Activated T-cell treated with anti-CD3 and anti-CD28 coated beads, Interleukin-2, amount 50 U/mL, for 72 hours (primary cell): ENCODE results near the gene TUBGCP2. TPM values are rescaled to one million over a fixed set of nuclear protein-coding genes. Genes with fewer than 3 reads are reported as not detected.
"Not testable (repeated sequence)": the region's sequence is repeated elsewhere in the genome, so short reads cannot be mapped to it uniquely, and the experiment has no call there.

ENCODE experiments used
- ATAC-seq, 2 donors: fragments of 150-1000 bp; cut with Tn5 transposase; replicated peaks in 1 of 2; 2 replicates each; pipeline ENCODE4 v1.10.0; 2021; ENCODE audit warnings: moderate library complexity in 2 of 2, mild to moderate bottlenecking in 1 of 2
- DNase-seq, 2 donors: peaks; one replicate each; pipeline ENCODE4 v3.0.0; 2021 to 2022; ENCODE audit warnings: mixed read lengths in 1 of 2
- H3K27ac Mint-ChIP-seq: one replicate; pipeline ENCODE4 v1.8.0; 2022; ENCODE audit warnings: mild to moderate bottlenecking, moderate library complexity, mixed read lengths
- H3K27me3 Mint-ChIP-seq: one replicate; pipeline ENCODE4 v1.8.0; 2022; ENCODE audit warnings: low read depth, mixed read lengths
- H3K36me3 Mint-ChIP-seq, 2 donors: one replicate each; pipeline ENCODE4 v1.8.0; 2022; ENCODE audit warnings: mixed read lengths in 2 of 2, mild to moderate bottlenecking in 1 of 2; ENCODE audit not compliant: insufficient read depth in 2 of 2
- H3K4me1 Mint-ChIP-seq: one replicate; pipeline ENCODE4 v1.8.0; 2022; ENCODE audit warnings: low read depth, mixed read lengths
- H3K4me3 Mint-ChIP-seq, 2 donors: one replicate each; pipeline ENCODE4 v1.8.0; 2022; ENCODE audit warnings: mild to moderate bottlenecking in 2 of 2, mixed read lengths in 2 of 2, moderate library complexity in 2 of 2
- H3K9me3 Mint-ChIP-seq, 2 donors: one replicate each; pipeline ENCODE4 v1.8.0; 2022; ENCODE audit warnings: mixed read lengths in 2 of 2
- total RNA-seq, 2 donors: library from RNA; stranded (reverse); gene quantifications; one replicate each; pipeline ENCODE4 v1.2.3, GENCODE V29; 2022

Gene TUBGCP2
- total RNA-seq, 2 donors from 2014 or later, result 50.9 to 51.2 TPM

DNA sequence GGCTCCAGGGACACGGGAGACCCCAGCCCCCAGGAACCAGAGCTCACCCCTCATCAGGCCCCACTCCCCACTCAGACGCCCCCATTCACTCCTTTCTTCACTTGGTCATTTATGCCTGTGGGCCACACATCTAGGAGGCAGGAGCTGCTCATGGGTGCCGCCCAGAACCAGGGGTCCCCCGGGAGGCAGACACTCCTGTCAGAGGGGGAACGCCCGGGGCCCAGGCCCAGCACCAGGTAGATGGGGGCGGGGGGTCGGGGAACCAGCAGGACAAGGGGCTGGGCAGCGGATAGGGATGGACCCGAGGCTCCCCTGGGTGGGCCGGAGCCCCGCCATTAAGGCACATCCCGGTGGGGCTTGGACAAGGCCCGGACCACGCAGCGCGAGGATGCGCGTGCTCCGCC lies 16.2 kb upstream of the TUBGCP2 start:
- Mint-ChIP-seq H3K4me1 (peaks cover 2% of the 10 kb centered on the region), H3K27me3 (peaks cover 24% of the 10 kb centered on the region), H3K27ac (no peak overlapping the region), H3K4me3 (peak overlapping the region; percentile 78 to 79), H3K9me3 (peaks cover 0 to 3% of the 10 kb centered on the region in 2 donors), H3K36me3 (peaks cover 0 to 3% of the 10 kb centered on the region in 2 donors)
- DNase-seq (no peak), ATAC-seq (no peak)

- ATAC-seq (peak; percentile 72 to 79), DNase-seq (peak; percentile 67 to 68)
- Mint-ChIP-seq H3K4me1 (peaks cover 2% of the 10 kb centered on the region), H3K9me3 (peaks cover 0 to 3% of the 10 kb centered on the region in 2 donors), H3K36me3 (peaks cover 0 to 3% of the 10 kb centered on the region in 2 donors), H3K4me3 (no peak overlapping the region), H3K27me3 (peaks cover 22% of the 10 kb centered on the region), H3K27ac (no peak overlapping the region)
Observed at GRCh38 chr10:133324198-133324792, 15.6 kb upstream of the TUBGCP2 start.

DNA sequence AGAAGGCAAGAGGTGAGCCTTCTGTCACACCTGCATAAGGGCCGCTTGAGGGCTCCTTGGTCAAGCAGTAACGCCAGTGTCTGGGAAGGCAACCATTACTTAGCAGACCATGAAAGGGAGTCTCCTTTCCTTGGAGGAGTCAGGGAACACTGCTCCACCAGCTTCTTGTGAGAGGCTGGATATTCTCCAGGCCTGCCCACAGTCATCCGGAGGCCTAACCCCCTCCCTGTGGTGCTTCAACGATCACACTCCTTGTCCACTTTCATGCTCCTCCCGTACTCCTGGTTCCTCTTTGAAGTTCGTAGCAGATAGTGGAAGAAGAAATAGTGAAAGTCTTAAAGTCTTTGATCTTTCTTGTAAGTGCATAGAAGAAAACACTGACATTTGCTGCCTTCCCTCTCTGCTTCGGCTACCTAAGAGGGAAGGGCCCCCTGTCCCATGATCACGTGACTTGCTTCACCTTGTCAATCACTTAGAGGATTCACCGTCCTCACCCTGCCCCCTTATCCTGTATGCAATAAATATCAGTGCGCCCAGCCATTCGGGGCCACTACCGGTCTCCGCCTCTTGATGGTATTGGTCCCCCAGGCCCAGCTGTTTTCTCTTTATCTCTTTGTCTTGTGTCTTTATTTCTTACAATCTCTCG lies 13.5 kb upstream of the TUBGCP2 start:
- H3K4me1 Mint-ChIP-seq, result peaks cover 10% of the 10 kb centered on the region
- not testable (repeated sequence) for ATAC-seq, H3K36me3 Mint-ChIP-seq

GRCh38 chr10:133320852-133321422 lies 12.3 kb upstream of the TUBGCP2 start:
- not testable (repeated sequence) for H3K4me3 Mint-ChIP-seq, H3K27ac Mint-ChIP-seq, DNase-seq, H3K36me3 Mint-ChIP-seq, H3K27me3 Mint-ChIP-seq, ATAC-seq, H3K9me3 Mint-ChIP-seq
- H3K4me1 Mint-ChIP-seq, result peaks cover 10% of the 10 kb centered on the region

More for the DNA sequence above, 13.5 kb upstream of the TUBGCP2 start:
- H3K4me3 Mint-ChIP-seq, H3K27ac Mint-ChIP-seq, H3K9me3 Mint-ChIP-seq, DNase-seq: not testable (repeated sequence)
- H3K27me3 Mint-ChIP-seq, result peaks cover 11% of the 10 kb centered on the region

- Mint-ChIP-seq H3K36me3 (peaks cover 0 to 3% of the 10 kb centered on the region in 2 donors), H3K9me3 (peaks cover 0 to 3% of the 10 kb centered on the region in 2 donors), H3K4me1 (peaks cover 10% of the 10 kb centered on the region), H3K4me3 (peak overlapping the region; percentile 78 to 84), H3K27ac (no peak overlapping the region), H3K27me3 (peaks cover 8% of the 10 kb centered on the region)
- ATAC-seq (peak; percentile 96 to 98), DNase-seq (peak; percentile 81 to 82)
Observed at GRCh38 chr10:133318494-133319127, 9.9 kb upstream of the TUBGCP2 start.

- H3K4me3 Mint-ChIP-seq, result no peak overlapping the region
Observed at GRCh38 chr10:133316732-133317131, 8.1 kb upstream of the TUBGCP2 start.

DNA sequence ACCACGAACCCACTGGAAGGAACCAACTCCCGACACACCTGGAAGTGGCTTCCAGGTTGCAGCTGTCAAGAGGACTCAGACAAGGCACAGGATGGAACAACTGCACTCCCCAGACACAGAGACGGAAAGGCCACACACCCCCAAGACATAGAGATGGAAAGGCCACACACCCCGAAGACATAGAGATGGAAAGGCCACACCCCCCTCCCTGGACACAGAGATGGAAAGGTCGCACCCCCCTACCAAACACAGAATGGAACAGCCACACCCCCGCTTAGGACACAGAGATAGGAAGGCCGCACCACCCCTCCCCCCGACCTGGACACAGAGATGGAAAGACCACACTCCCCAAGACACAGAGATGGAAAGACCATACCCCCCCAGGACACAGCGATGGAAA lies 7.6 kb upstream of the TUBGCP2 start:
- H3K27me3 Mint-ChIP-seq, result peaks cover 8% of the 10 kb centered on the region
- H3K9me3 Mint-ChIP-seq, result peaks cover 0 to 3% of the 10 kb centered on the region in 2 donors
- peaks cover 0 to 3% of the 10 kb centered on the region in 2 donors for H3K36me3 Mint-ChIP-seq
- H3K4me1 Mint-ChIP-seq, result peaks cover 10% of the 10 kb centered on the region
- ATAC-seq, result no peak
- no peak for DNase-seq
- no peak overlapping the region for H3K27ac Mint-ChIP-seq
- no peak overlapping the region for H3K4me3 Mint-ChIP-seq

More at GRCh38 chr10:133316732-133317131, 8.1 kb upstream of the TUBGCP2 start:
- DNase-seq (no peak), ATAC-seq (no peak)
- Mint-ChIP-seq H3K27ac (no peak overlapping the region), H3K27me3 (peaks cover 8% of the 10 kb centered on the region), H3K4me1 (peaks cover 10% of the 10 kb centered on the region), H3K36me3 (peaks cover 0 to 3% of the 10 kb centered on the region in 2 donors), H3K9me3 (peaks cover 0 to 3% of the 10 kb centered on the region in 2 donors)

GRCh38 chr10:133315847-133316246 lies 7.2 kb upstream of the TUBGCP2 start:
- Mint-ChIP-seq H3K27me3 (peaks cover 8% of the 10 kb centered on the region), H3K36me3 (peaks cover 0 to 3% of the 10 kb centered on the region in 2 donors), H3K27ac (no peak overlapping the region), H3K9me3 (peaks cover 0 to 3% of the 10 kb centered on the region in 2 donors), H3K4me3 (no peak overlapping the region), H3K4me1 (peaks cover 10% of the 10 kb centered on the region)
- ATAC-seq (no peak), DNase-seq (no peak)

- Mint-ChIP-seq H3K4me1 (peaks cover 10% of the 10 kb centered on the region), H3K27me3 (peaks cover 8% of the 10 kb centered on the region), H3K4me3 (no peak overlapping the region), H3K9me3 (no peaks in the 10 kb centered on the region), H3K27ac (no peak overlapping the region), H3K36me3 (no peaks in the 10 kb centered on the region)
- ATAC-seq (no peak), DNase-seq (no peak)
Observed at GRCh38 chr10:133314911-133315310, 6.2 kb upstream of the TUBGCP2 start.

GRCh38 chr10:133313192-133313591 lies 4.5 kb upstream of the TUBGCP2 start:
- no peak for ATAC-seq
- Mint-ChIP-seq H3K27ac (no peak overlapping the region), H3K4me1 (no peaks in the 10 kb centered on the region), H3K4me3 (no peak overlapping the region), H3K27me3 (no peaks in the 10 kb centered on the region), H3K36me3 (peaks cover under 1% of the 10 kb centered on the region in 2 donors), H3K9me3 (no peaks in the 10 kb centered on the region)
- no peak for DNase-seq

DNA sequence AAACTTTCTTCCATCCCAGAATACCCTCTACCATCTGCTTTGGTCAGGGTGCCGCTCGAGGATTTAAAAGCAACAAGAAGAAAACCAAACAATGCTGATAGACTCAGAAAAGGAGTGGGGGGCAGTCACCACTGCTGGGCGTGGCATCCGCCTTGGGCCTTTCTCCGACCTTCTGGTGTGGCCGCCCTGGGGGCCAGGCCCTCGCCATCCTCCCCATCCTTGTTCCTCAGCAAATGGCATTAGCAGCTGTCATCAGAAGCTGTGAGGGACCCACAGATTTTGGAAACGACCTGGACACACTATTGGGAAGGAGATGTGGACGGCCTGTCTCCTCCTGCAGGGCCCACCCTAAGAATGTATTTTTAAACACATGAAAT lies 4.1 kb upstream of the TUBGCP2 start:
- ATAC-seq, result no peak

DNA sequence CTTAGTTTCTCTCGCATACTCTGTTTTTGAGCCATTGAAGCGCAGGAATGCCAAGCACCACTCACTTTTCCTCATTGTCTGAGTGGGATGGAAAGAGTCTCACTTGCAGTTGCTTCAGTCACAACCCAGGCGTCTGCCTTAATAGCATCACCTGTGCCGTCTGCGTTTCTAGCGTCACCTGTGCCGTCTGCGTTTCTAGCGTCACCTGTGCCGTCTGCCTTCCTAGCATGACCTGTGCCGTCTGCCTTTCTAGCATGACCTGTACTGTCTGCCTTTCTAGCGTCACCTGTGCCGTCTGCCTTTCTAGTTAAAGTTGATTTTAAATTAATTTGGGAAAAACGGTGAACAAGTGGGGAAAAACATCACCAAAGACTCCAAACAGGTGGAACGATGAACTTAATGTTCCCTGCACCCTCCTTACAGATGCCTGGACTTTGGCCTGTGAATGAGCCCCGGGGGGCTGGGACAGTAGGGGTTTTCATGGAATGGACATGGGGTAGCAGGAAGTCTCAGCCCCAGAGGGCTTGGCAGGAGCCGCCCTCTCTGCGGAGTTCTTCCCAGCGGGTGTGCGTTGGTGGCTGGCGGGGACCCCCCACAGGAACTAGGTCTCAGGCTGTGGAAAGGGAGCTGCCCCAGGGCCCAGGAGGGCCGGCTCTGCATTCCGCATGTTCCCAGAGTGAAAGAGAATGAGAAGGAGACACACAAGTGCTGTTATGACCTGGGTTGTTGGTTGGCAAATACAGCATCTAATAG lies 3.5 kb upstream of the TUBGCP2 start:
- ATAC-seq (no peak), DNase-seq (no peak)
- H3K9me3 Mint-ChIP-seq, result no peaks in the 10 kb centered on the region
- H3K27ac Mint-ChIP-seq, result no peak overlapping the region
- H3K4me1 Mint-ChIP-seq, result peaks cover 9% of the 10 kb centered on the region
- peaks cover 4 to 5% of the 10 kb centered on the region in 2 donors for H3K36me3 Mint-ChIP-seq
- no peaks in the 10 kb centered on the region for H3K27me3 Mint-ChIP-seq
- H3K4me3 Mint-ChIP-seq, result no peak overlapping the region

More for the DNA sequence above, 4.1 kb upstream of the TUBGCP2 start:
- Mint-ChIP-seq H3K27me3 (no peaks in the 10 kb centered on the region), H3K4me3 (no peak overlapping the region), H3K27ac (no peak overlapping the region), H3K9me3 (no peaks in the 10 kb centered on the region), H3K36me3 (peaks cover 4% of the 10 kb centered on the region in 2 donors), H3K4me1 (peaks cover 3% of the 10 kb centered on the region)
- no peak for DNase-seq
